Measurements from ENCODE around the gene UBE2R2.

GRCh38 chr9:33823801-33824200 lies 6.8 kb downstream of the UBE2R2 start:
- TF ChIP-seq CTCF (conservative IDR thresholded peaks at IDR 0.05; ENCODE audit: low read length) (no peak), EZH2phosphoT487 (IDR thresholded peaks at IDR 0.05; ENCODE audit: borderline replicate concordance, low read depth, low read length) (no peak)

All from OCI-LY7 (cell line).